Ectodermal cell (in vitro differentiated cells): Measurements from ENCODE around the gene SHANK3.
A peak's percentile ranks its signal among the peaks of the same experiment; 100 is the strongest.

ENCODE experiments used
- H3K27ac ChIP-seq: 2 replicates; pipeline ENCODE4 v1.7.0; 2013; ENCODE audit warnings: mild to moderate bottlenecking, low read depth, low read length; ENCODE audit not compliant: insufficient read depth, poor library complexity, severe bottlenecking
- H3K27me3 ChIP-seq: 2 replicates; pipeline ENCODE4 v1.7.0; 2013; ENCODE audit warnings: mild to moderate bottlenecking, low read length; ENCODE audit not compliant: insufficient read depth, control insufficient read depth, poor library complexity, severe bottlenecking
- H3K36me3 ChIP-seq: one replicate; pipeline ENCODE4 v1.7.0; 2013; ENCODE audit warnings: low read length; ENCODE audit not compliant: control insufficient read depth, insufficient read depth
- H3K4me1 ChIP-seq: one replicate; pipeline ENCODE4 v1.7.0; 2013; ENCODE audit warnings: low read length; ENCODE audit not compliant: control insufficient read depth, insufficient read depth
- H3K4me3 ChIP-seq: 2 replicates; pipeline ENCODE4 v1.7.0; 2013; ENCODE audit warnings: low read depth, low read length, control low read depth; ENCODE audit not compliant: insufficient read depth
- H3K9me3 ChIP-seq: 2 replicates; pipeline ENCODE4 v1.7.0; 2013; ENCODE audit warnings: mild to moderate bottlenecking, low read length, moderate library complexity; ENCODE audit not compliant: control insufficient read depth
- WGBS, 2 experiments: methylation state at CpG; one replicate each; pipeline ENCODE4 v1.1.7; 2013; ENCODE audit warnings: missing lambda C conversion rate in 2 of 2; 5-methylcytosine and 5-hydroxymethylcytosine counted together

The SHANK3 gene

GRCh38 chr22:50714150-50714549 is 41.5 kb downstream of the SHANK3 start:
- Histone ChIP-seq H3K9me3 (no peaks in the 10 kb centered on the region), H3K27me3 (peaks cover 14% of the 10 kb centered on the region), H3K27ac (no peak overlapping the region), H3K4me3 (no peak overlapping the region), H3K4me1 (no peaks in the 10 kb centered on the region), H3K36me3 (no peaks in the 10 kb centered on the region)
- WGBS, 2 experiments: 90 to 94% methylated on average over 7 of the region's 7 CpGs

- H3K36me3 ChIP-seq: no peaks in the 10 kb centered on the region
- H3K4me3 ChIP-seq: no peak overlapping the region
These were observed 42.1 kb downstream of the SHANK3 start for GRCh38 chr22:50714631-50715179.

GRCh38 chr22:50715250-50715649 is 42.6 kb downstream of the SHANK3 start:
- Histone ChIP-seq H3K4me1 (no peaks in the 10 kb centered on the region), H3K4me3 (no peak overlapping the region), H3K9me3 (no peaks in the 10 kb centered on the region), H3K36me3 (no peaks in the 10 kb centered on the region), H3K27me3 (peaks cover 25% of the 10 kb centered on the region), H3K27ac (no peak overlapping the region)
- 89 to 93% methylated on average over 9 of the region's 9 CpGs for WGBS, 2 experiments

More at GRCh38 chr22:50714631-50715179, 42.1 kb downstream of the SHANK3 start:
- Histone ChIP-seq H3K9me3 (no peaks in the 10 kb centered on the region), H3K27me3 (peaks cover 19% of the 10 kb centered on the region), H3K4me1 (no peaks in the 10 kb centered on the region), H3K27ac (no peak overlapping the region)
- WGBS, 2 experiments: 93 to 95% methylated on average over 22 of the region's 22 CpGs

DNA sequence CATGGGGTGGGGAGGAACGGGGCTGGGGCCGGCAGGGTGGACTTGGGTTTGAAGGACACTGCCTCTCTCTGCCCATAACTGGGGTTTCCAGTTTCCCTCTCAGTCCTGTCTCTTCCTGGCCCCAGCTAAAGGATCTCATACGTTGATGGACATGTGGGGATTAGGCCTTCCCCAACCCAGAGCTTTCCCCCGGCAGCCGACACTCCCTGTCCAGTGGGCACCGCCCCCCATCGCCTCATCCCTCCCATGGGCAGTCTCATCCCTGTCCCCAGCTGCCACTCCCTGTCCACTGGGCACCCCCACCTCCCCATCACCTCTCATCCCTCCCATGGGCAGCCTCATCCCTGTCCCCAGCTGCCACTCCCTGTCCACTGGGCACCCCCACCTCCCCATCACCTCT is 43.2 kb downstream of the SHANK3 start:
- no peak overlapping the region for H3K4me3 ChIP-seq
- H3K27me3 ChIP-seq: peaks cover 30% of the 10 kb centered on the region
- H3K27ac ChIP-seq: no peak overlapping the region
- H3K36me3 ChIP-seq: no peaks in the 10 kb centered on the region
- H3K4me1 ChIP-seq: no peaks in the 10 kb centered on the region
- no peaks in the 10 kb centered on the region for H3K9me3 ChIP-seq
- WGBS, 2 experiments: 91 to 94% methylated on average over 7 of the region's 7 CpGs

- H3K4me3 ChIP-seq: no peak overlapping the region
- H3K27me3 ChIP-seq: peaks cover 37% of the 10 kb centered on the region
- no peaks in the 10 kb centered on the region for H3K36me3 ChIP-seq
- no peaks in the 10 kb centered on the region for H3K9me3 ChIP-seq
- H3K27ac ChIP-seq: no peak overlapping the region
- no peaks in the 10 kb centered on the region for H3K4me1 ChIP-seq
- WGBS, 2 experiments: 93 to 95% methylated on average over 13 of the region's 13 CpGs
These were observed 43.8 kb downstream of the SHANK3 start for GRCh38 chr22:50716290-50717024.

DNA sequence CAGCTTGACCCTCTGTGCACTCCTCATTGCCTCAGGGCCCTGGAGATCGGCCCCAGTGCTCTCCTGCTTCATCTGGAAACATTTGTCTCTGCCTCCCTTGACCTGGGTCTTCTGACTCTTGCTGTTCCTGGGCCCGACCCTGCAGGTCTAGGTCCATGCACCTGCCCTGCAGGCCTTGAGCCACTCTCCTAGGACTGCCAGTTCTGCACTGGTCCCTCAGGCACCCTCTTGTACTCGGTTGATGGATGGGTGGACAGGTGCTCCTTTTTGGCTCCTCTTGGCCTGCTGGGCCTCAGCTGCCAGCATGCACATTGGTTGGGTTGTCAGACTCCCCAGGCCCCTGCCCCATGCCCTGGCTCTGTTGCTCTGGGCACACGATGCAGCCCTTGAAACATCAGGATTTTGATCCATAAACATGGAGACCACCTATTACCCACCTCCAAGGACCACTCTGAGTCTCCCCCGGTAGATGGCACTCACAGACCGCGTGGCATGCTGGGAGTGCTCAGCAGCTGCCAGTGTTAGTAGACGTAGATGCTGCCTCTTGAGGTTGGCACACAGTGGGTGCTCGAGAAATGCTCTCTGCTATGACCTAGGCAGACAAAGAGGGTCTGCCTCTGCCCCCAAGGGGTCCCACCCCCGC is 45.2 kb downstream of the SHANK3 start:
- H3K9me3 ChIP-seq: no peaks in the 10 kb centered on the region
- peaks cover 38% of the 10 kb centered on the region for H3K27me3 ChIP-seq
- H3K36me3 ChIP-seq: no peaks in the 10 kb centered on the region
- no peaks in the 10 kb centered on the region for H3K4me1 ChIP-seq
- no peak overlapping the region for H3K4me3 ChIP-seq
- H3K27ac ChIP-seq: no peak overlapping the region
- WGBS, 2 experiments: 85 to 88% methylated on average over 10 of the region's 10 CpGs

- peaks cover 38% of the 10 kb centered on the region for H3K27me3 ChIP-seq
- H3K4me3 ChIP-seq: no peak overlapping the region
- H3K36me3 ChIP-seq: no peaks in the 10 kb centered on the region
- no peaks in the 10 kb centered on the region for H3K4me1 ChIP-seq
- H3K27ac ChIP-seq: no peak overlapping the region
- 95 to 96% methylated on average over 10 of the region's 10 CpGs for WGBS, 2 experiments
- no peaks in the 10 kb centered on the region for H3K9me3 ChIP-seq
These were observed 45.7 kb downstream of the SHANK3 start for GRCh38 chr22:50718352-50718709.

DNA sequence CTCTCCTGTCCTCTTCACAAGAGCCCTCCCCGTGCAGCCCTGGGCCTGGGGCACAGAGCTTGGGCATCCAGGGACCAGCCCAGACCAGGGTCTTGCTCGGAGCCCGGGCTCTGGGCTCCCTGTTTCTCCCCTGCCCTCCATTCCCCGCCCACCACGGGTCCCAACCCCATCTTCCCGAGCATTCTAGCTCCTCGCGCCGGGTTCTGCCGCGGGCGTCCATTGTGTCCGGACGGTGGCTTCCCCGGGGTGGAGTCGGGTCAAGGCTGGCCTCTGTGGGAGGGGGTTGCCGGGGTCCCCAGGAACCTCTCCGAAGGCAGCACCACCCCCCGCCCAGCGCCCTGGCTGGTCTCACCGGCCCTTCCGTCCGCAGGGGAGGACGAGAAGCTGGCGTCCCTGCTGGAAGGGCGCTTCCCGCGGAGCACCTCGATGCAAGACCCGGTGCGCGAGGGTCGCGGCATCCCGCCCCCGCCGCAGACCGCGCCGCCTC is 47.2 kb downstream of the SHANK3 start:
- Histone ChIP-seq H3K27me3 (peaks cover 38% of the 10 kb centered on the region), H3K27ac (no peak overlapping the region), H3K4me3 (peak overlapping the region; percentile 26), H3K36me3 (no peaks in the 10 kb centered on the region), H3K4me1 (no peaks in the 10 kb centered on the region), H3K9me3 (no peaks in the 10 kb centered on the region)
- WGBS, 2 experiments: 9% methylated on average over 40 of the region's 40 CpGs

DNA sequence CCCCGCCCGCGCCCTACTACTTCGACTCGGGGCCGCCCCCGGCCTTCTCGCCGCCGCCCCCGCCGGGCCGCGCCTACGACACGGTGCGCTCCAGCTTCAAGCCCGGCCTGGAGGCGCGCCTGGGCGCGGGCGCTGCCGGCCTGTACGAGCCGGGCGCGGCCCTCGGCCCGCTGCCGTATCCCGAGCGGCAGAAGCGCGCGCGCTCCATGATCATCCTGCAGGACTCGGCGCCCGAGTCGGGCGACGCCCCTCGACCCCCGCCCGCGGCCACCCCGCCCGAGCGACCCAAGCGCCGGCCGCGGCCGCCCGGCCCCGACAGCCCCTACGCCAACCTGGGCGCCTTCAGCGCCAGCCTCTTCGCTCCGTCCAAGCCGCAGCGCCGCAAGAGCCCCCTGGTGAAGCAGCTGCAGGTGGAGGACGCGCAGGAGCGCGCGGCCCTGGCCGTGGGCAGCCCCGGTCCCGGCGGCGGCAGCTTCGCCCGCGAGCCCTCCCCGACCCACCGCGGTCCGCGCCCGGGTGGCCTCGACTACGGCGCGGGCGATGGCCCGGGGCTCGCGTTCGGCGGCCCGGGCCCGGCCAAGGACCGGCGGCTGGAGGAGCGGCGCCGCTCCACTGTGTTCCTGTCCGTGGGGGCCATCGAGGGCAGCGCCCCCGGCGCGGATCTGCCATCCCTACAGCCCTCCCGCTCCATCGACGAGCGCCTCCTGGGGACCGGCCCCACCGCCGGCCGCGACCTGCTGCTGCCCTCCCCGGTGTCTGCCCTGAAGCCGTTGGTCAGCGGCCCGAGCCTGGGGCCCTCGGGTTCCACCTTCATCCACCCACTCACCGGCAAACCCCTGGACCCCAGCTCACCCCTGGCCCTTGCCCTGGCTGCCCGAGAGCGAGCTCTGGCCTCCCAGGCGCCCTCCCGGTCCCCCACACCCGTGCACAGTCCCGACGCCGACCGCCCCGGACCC is 48.0 kb downstream of the SHANK3 start:
- no peaks in the 10 kb centered on the region for H3K9me3 ChIP-seq
- H3K27ac ChIP-seq: no peak overlapping the region
- 11 to 12% methylated on average over 132 of the region's 132 CpGs for WGBS, 2 experiments
- peak overlapping the region; percentile 26 for H3K4me3 ChIP-seq
- H3K4me1 ChIP-seq: no peaks in the 10 kb centered on the region
- H3K27me3 ChIP-seq: peaks cover 38% of the 10 kb centered on the region
- no peaks in the 10 kb centered on the region for H3K36me3 ChIP-seq
